Breast epithelium (tissue), 3 donors: ENCODE results near the gene OR6N2.

ENCODE experiments used
- POLR2AphosphoS5 ChIP-seq, 3 donors: sonication (generic); formaldehyde crosslinking; IDR thresholded peaks; one replicate each; pipeline ENCODE4 v1.6.1; 2017; ENCODE audit warnings: antibody characterized with exemption in 3 of 3
- TF ChIP-seq, protein P1 (sequence below), 3 donors: fragments of 450-650 bp; IDR thresholded peaks; one replicate each; pipeline ENCODE4 v1.5.1; 2016 to 2017; ENCODE audit warnings: antibody characterized with exemption in 3 of 3, mild to moderate bottlenecking in 3 of 3, moderate library complexity in 3 of 3

DNA sequence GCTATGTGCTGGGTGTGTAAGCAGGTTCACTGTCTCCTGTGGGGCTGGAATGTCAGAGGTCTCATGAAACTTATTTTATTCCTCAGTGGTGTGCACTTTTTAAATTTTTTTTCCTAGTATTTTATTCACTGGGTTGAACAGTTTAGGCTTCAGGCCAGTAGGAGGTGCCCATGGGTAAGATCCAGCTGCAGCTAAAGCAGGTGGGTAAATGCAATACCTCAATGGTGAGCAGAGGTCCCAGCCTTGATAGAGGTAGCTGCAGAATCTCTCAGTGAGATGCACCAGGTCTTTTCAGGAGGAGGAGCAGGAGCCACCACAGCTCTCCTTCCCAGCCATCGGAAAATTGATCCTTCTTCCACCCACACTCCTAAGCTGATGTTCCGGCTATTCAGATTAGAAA, 12.6 kb upstream of the OR6N2 start:
- TF ChIP-seq, protein P1, sequence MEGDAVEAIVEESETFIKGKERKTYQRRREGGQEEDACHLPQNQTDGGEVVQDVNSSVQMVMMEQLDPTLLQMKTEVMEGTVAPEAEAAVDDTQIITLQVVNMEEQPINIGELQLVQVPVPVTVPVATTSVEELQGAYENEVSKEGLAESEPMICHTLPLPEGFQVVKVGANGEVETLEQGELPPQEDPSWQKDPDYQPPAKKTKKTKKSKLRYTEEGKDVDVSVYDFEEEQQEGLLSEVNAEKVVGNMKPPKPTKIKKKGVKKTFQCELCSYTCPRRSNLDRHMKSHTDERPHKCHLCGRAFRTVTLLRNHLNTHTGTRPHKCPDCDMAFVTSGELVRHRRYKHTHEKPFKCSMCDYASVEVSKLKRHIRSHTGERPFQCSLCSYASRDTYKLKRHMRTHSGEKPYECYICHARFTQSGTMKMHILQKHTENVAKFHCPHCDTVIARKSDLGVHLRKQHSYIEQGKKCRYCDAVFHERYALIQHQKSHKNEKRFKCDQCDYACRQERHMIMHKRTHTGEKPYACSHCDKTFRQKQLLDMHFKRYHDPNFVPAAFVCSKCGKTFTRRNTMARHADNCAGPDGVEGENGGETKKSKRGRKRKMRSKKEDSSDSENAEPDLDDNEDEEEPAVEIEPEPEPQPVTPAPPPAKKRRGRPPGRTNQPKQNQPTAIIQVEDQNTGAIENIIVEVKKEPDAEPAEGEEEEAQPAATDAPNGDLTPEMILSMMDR (IDR thresholded peaks at IDR 0.05) = no peak
- no peak for TF ChIP-seq POLR2AphosphoS5 (IDR thresholded peaks at IDR 0.05)
